HG02970 (cell line): ENCODE measurements around the gene STRIT1.

Source experiments
- ATAC-seq: cut with Tn5 transposase; IDR thresholded peaks from one replicate; pipeline ENCODE4 v1.9.1; 2021; ENCODE audit warnings: mild to moderate bottlenecking, moderate library complexity, moderate number of reproducible peaks; ENCODE audit not compliant: unreplicated experiment, low FRiP score

The STRIT1 gene

GRCh38 chr3:155293516-155293915 lies at the start of gene STRIT1:
TSS of gene STRIT1 (minus strand) at chr3:155293683.
- ATAC-seq, result no peak

- ATAC-seq, result no peak
These were observed 48.9 kb upstream of the STRIT1 start for GRCh38 chr3:155342344-155342743.

- no peak for ATAC-seq
These were observed 45.6 kb upstream of the STRIT1 start for GRCh38 chr3:155339052-155339451.

DNA sequence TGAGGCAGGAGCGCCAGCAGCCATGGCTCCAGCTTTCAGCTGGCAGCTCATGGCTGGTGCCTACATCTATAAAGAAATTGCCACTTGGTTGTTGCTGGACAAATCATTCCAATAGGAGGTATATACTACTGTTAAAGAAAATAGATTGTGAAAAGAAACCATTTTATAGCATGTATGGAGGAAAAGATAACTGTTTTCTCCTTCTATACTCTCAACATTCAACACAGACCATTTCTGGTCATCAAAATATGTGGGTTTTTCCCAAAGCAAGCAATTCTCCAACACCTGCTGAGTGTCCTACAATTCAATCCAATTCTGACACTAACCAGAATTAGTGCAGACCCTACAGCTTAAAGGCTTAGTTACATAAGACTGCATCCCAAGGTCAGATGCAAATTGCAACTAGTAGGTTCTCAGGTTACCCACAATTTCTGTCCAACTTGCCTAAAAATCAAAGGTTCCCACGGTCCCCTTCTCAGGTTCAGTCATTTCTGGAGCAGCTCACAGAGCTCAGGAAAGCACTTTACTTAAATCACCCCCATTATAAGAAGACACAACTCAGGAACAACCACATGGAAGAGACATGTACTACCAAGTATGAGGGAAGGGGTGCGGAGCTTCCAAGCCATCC lies 42.4 kb upstream of the STRIT1 start:
- no peak for ATAC-seq

DNA sequence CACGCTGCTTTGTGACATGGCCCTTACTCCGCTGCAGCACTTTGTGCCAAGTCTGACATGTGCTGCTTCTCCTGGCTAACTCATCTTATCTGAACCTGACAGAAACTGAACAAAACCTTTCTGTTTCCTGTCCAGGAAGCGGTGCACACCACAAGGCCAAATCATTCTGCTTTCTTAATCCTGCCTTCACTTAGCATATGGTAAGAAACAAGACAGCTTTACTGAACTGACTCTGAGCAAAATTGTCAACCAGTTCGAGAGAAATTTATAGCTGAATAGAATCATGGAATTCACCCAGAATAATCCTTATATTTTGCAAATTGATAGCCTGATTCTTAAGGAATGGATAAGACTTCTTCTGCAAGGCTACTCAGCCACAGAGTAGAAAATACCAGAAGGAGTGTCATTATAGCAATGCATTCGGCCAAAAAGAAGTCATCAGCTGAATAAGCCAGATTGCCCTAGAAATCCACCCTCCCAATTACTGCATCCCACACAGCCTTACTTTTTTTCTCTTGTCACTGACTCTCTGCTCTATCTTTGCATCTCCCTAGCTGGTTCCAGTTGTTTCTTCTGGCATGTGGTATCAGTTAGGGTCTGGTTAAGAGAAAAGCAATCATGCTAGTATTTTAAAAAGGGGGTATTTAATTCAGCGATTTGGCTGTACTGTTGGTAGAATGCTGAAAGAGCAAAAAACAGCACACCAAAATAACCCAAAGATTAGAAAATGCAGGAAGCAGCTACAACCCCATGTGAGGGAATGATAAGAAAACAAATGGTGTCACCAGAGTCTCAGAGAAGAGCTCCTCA lies 41.6 kb upstream of the STRIT1 start:
- ATAC-seq, result peak; percentile 64

DNA sequence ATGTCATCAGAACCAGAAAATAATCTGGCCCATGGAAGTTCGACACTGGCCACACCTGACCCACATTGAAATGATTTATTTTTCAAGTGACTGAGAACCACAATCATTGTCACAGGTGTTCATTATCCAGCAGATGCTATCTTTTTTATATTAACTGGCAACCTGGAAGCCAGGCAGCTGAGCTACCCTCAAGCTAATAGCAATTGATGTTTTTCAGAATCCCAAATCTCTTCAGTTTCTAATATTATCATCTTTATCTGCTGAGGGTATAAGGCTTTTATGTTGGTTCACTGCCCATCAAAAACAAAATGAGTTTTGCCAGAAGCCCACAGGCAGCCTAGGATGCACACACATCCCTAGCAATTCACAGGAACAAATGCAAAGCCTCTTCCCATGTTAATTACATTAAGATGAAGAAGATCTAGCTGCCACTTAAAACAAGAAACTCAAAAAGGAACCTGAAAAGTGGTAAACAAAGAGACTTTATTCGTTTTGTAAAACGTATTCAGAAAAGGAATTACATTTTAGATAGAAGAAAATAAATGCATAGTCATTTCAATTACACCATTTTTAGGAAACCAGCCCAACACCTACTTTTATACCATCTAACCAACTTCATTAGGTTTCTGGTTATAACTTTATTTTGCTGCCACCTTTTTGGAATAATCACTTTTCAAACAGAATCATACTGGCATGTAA lies 40.9 kb upstream of the STRIT1 start:
- ATAC-seq, result no peak

DNA sequence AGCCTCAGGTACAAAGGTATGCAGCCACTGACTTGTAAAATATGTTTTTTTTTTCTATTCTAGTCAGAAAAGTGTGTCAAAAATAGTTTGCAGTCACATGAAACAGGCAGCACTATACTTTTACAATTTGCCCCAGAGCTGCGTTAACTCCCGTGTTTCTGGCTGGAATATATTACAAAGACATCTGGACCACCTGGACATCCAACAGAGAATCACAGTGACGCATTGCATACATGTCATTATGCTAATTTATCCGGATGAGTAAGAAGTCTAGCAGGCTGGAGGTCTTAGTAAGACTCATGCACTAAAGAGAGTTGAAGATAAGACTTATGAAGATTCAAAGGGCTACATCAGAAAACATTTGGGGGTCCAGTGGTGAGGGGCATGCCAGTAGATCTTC lies 39.2 kb upstream of the STRIT1 start:
- ATAC-seq, result no peak

DNA sequence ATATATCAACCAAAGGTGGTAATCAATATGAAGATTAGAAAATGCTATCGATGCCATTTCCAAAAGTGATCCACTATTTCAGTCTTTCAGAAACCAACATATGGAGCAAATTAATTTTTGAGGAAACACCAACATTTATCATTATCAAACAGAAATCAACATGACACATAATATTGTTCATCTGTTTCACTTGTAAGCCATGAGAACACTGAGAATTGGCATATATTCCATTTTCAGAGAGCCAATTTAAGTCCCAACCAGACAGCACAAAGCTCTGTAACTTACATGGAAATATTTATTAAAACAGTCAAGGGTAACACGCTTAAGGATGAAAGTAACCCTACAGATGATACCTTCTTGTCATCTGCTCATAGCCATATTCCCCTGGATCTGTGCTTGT lies 37.6 kb upstream of the STRIT1 start:
- ATAC-seq, result no peak

DNA sequence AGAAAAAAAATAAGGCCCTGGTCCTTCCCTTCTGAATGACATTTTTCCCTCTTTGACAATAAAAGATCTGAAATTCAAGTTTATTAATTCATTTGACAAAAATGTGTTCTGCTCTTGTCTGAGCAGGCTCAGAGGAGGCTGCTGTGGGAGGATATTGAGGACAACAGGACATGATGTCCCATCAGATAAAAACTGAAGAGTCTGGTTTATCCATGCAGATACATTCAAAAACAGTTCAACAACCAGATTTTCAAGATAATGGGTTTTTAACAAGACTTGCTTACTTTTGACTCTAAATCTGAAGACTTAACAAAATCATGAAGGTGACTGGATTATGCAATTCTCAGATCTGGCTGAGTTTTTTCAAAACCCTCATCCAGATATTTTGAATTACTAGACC lies 36.9 kb upstream of the STRIT1 start:
- ATAC-seq, result no peak

GRCh38 chr3:155329513-155330048 lies 36.1 kb upstream of the STRIT1 start:
- ATAC-seq, result no peak

GRCh38 chr3:155327871-155328270 lies 34.4 kb upstream of the STRIT1 start:
- ATAC-seq, result no peak

GRCh38 chr3:155327430-155327829 lies 33.9 kb upstream of the STRIT1 start:
- ATAC-seq, result no peak

- ATAC-seq, result no peak
These were observed 33.4 kb upstream of the STRIT1 start for GRCh38 chr3:155326901-155327300.

DNA sequence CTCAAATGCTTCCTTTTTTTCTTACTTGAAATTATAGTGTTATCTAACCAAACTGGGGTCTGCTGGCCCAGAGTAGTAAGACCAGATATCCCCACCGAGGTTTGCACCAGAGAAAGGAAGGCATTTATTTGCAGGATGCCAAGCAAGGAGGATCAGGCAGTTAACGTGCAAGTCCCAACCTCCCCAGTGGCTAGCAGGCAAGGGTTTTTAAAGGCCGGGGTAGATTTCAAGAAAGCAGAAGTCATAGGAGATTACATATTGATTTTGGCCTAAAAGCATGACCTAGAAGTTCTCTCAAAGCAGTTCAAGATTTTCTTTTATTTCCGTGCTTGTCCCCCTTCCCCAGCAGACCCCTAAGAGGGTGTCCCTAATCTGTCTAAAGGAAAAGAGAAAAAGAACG lies 32.8 kb upstream of the STRIT1 start:
- ATAC-seq, result no peak

DNA sequence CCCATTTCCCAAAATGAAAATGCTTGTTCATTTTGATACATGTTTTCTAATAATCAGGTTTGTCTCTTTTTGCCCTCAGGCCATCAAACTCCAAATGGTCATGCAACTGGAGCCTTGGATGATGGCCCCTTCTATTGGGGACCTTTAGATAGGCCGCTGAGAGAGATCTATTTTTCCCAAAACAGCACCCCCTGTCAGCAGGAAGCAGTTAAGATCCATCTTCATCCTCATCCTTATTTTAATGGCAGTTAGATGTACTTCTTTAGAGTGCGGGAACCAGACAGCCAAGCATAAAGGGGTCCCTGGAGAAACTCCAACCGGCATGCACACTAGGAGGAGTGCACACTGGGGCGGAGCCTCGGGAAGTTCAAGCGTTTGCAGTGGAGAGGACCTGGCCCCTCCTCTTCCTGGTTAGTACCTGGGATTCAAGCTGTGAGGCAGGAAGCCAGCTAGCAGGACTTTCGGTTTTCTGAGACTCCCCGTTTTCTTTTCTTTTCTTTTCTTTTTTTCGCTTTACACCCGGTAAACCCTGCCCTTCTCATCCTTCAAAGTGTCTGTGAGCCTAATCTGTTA lies 31.9 kb upstream of the STRIT1 start:
- no peak for ATAC-seq

DNA sequence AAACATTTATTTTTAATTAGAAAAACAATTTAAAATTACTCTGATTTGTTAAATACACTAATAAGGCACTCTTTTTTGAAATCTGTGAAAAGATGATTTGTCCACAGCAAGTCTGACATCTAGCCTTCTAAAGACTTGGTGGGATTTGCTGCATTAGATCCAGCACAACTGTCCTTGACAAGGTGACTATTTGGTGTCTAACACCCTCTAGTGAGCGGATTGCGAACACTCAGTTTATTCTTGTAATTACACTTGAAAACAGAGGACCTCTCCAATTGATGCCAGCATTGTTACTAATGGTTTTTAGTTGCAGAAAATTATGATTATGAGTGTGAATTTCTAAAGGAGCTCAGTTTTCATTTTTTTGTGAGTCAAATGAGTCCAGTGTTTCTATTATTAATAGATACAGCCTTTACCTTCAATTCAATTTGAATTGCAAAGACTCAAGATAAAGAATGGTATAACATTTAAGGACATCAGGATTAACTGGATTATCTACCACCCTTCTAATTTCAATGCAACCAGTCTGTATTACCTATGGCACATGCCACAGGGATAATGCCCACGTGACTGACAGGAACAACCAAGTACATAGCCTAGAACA lies 29.7 kb upstream of the STRIT1 start:
- peak; percentile 60 for ATAC-seq

- no peak for ATAC-seq
These were observed 27.9 kb upstream of the STRIT1 start for GRCh38 chr3:155321418-155321817.

GRCh38 chr3:155320934-155321333 lies 27.5 kb upstream of the STRIT1 start:
- ATAC-seq, result no peak

GRCh38 chr3:155318740-155319139 lies 25.3 kb upstream of the STRIT1 start:
- ATAC-seq, result no peak

DNA sequence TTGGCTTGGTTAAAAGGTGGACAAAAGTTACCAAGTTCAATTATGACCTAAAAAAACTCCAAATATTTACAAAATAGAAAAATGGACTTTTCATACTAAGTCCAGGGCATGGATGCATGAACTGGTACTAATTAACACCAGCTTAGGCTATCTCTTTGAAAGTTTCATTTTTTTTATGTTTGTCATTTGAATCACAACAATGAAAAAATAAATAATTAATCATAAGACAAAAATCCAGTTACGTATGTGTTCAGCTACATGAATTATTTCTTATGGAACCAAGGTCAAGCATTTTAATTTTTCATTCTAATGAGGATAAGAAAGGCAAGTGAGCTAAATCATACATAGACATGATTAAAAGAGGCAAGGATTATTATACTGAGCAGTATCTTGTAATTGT lies 23.7 kb upstream of the STRIT1 start:
- ATAC-seq, result no peak

DNA sequence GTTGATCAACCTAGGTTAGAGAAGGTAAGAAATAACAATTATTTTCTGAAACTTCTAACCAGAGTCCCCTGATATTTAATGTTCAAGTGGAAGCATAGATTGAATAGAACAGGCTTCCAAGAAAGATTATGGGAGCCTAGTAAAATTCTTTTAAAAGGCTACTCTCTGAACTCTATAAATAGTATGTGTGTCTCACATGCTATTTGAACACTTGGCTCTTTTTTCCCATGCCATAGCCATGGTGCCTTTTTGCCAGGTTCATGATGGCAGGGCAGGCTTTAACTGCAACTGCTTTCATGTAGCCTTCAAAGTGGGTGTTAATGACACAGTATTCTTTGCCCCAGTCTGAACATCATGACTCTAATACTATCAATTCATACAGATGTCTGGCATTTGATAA lies 22.9 kb upstream of the STRIT1 start:
- ATAC-seq, result no peak
